Ascending aorta (tissue), 2 donors: ENCODE data around the gene UBAP2L. TPM values are rescaled to one million over a fixed set of nuclear protein-coding genes. Genes with fewer than 3 reads are reported as not detected.
"Not testable (repeated sequence)": the region's sequence is repeated elsewhere in the genome, so short reads cannot be mapped to it uniquely, and the experiment has no call there.

Experiments used
- DNase-seq, 2 donors: peaks; one replicate each; pipeline ENCODE4 v3.0.0-alpha.2; 2019; ENCODE audit warnings: low spot score in 2 of 2
- H3K27ac ChIP-seq, 2 donors: fragments of 200-600 bp; sonication (generic); one replicate each; pipeline ENCODE4 v1.5.1; 2016 to 2017; ENCODE audit warnings: mild to moderate bottlenecking in 1 of 2
- H3K27me3 ChIP-seq: fragments of 200-600 bp; sonication (generic); one replicate; pipeline ENCODE4 v1.5.1; 2017
- H3K36me3 ChIP-seq, 2 donors: fragments of 200-600 bp; sonication (generic); one replicate each; pipeline ENCODE4 v1.5.1; 2016
- H3K4me1 ChIP-seq, 2 donors: fragments of 200-600 bp; sonication (generic); one replicate each; pipeline ENCODE4 v1.5.1; 2016 to 2017; ENCODE audit warnings: mild to moderate bottlenecking in 1 of 2
- H3K4me3 ChIP-seq, 2 donors: fragments of 200-600 bp; sonication (generic); one replicate each; pipeline ENCODE4 v1.5.1; 2016 to 2017; ENCODE audit warnings: mild to moderate bottlenecking in 1 of 2
- H3K9me3 ChIP-seq, 2 donors: fragments of 200-600 bp; sonication (generic); one replicate each; pipeline ENCODE4 v1.5.1; 2016
- intact Hi-C: fragments of 100-400 bp; cut with DNase I; formaldehyde crosslinking; loops from one replicate; pipeline ENCODE4 v1.15.1; 2023
- total RNA-seq: library from RNA; depleted of rRNA; stranded (reverse); fragments of >200 nt; gene quantifications from one replicate; pipeline ENCODE4 v1.1.0, GENCODE V29; 2016
- TF ChIP-seq, protein P1 (sequence below), 3 experiments: fragments of 200-600 bp in 2 of 3; fragments of 450-650 bp in 1 of 3; sonication (generic) in 2 of 3; IDR thresholded peaks; one replicate each; pipeline ENCODE4 v1.5.1; 2016 to 2019; ENCODE audit warnings: antibody characterized with exemption in 3 of 3, mild to moderate bottlenecking in 1 of 3, moderate library complexity in 1 of 3

The UBAP2L gene
- total RNA-seq, 1 donor from 2014 or later, result 67.8 TPM

DNA sequence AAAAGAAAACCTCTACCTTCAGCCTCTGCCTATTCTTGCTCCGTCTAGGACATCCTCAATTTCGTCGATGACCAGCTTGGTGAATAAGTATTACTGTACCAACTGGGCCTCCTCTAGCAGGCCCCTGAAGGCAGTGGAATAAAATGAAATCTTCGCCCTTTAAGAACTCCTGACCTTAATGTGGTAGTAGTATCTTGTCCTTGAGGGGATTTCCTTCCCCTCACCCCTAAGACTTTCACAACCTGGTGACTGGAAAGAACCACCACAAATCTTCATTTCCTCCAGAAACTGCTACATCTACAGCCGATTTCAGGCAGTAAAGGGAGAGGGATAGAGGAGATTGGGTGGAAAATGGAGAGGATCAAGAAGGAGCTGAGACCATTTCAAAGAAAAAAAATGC, 50.1 kb downstream of the UBAP2L start:
- Histone ChIP-seq H3K4me1 (peaks cover 0 to 5% of the 10 kb centered on the region in 2 donors), H3K27ac (no peak overlapping the region), H3K27me3 (no peaks in the 10 kb centered on the region), H3K36me3 (peaks cover 49 to 50% of the 10 kb centered on the region in 2 donors), H3K4me3 (no peak overlapping the region), H3K9me3 (no peaks in the 10 kb centered on the region)
- no peak for DNase-seq
- TF ChIP-seq, protein P1, sequence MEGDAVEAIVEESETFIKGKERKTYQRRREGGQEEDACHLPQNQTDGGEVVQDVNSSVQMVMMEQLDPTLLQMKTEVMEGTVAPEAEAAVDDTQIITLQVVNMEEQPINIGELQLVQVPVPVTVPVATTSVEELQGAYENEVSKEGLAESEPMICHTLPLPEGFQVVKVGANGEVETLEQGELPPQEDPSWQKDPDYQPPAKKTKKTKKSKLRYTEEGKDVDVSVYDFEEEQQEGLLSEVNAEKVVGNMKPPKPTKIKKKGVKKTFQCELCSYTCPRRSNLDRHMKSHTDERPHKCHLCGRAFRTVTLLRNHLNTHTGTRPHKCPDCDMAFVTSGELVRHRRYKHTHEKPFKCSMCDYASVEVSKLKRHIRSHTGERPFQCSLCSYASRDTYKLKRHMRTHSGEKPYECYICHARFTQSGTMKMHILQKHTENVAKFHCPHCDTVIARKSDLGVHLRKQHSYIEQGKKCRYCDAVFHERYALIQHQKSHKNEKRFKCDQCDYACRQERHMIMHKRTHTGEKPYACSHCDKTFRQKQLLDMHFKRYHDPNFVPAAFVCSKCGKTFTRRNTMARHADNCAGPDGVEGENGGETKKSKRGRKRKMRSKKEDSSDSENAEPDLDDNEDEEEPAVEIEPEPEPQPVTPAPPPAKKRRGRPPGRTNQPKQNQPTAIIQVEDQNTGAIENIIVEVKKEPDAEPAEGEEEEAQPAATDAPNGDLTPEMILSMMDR (IDR thresholded peaks at IDR 0.05), result no peak
- intact Hi-C loops, result loop anchor here (5.0 kb wide), 1 partner anchor 89 kb away; no protein-coding TSS in a partner anchor

DNA sequence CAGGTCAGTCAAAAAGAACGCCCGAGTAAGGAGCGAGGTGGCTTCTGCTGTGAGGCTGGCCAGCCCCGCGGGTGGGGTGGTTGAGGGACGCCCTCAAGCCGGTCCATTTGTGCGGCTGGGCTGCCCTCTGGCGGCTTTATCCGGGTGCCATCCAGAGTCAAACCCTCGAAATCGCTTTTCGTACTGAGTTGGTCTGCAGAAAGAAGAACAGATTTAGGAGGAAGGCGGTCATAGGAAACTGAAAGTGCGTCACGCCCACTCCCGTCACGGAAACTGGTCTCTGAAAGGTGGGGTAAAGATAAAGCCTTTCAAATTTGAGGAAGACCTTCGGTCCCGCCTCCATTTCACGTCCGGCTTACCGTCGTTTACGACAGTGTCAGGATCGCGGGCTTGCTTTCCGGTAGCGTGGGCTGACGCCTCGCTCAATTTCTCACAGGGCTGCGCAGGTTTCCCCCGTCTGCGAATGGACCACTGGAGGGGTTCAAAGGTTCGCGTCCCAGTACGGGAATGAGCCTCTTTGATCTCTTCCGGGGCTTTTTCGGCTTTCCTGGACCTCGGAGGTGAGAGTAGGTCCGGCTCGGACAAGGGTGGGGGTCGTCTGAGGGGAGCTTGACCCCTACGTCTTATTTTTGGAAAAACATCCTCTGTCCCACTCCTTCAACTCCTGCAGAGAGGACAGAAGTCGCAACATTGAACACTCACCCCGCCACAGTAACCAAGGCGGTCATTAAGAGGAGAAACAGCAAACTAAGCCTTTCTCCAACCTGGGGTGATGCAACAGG, 51.7 kb downstream of the UBAP2L start, which contains the start of gene HAX1:
HAX1 (plus strand) TSS at position 413 of the 782 bp plus-strand sequence; CDS start at position 508, 95 bp downstream.
- peaks cover 0 to 5% of the 10 kb centered on the region in 2 donors for H3K4me1 ChIP-seq
- intact Hi-C loops, result loop anchor here (1.0 to 5.0 kb wide), 8 partner anchors 52 to 326 kb away; partner anchors contain the start of genes DENND4B, RPS27, UBAP2L and UBE2Q1
- peak within 1 kb of the TSS; percentile 81 to 96 for H3K27ac ChIP-seq
- no peaks in the 10 kb centered on the region for H3K27me3 ChIP-seq
- peak; percentile 87 to 97 for DNase-seq
- TF ChIP-seq, protein P1 (IDR thresholded peaks at IDR 0.05), result peak; percentile 75 to 90 (median 89)
- H3K36me3 ChIP-seq, result peaks cover 44 to 45% of the 10 kb centered on the region in 2 donors
- H3K4me3 ChIP-seq, result peak within 1 kb of the TSS; percentile 75 to 97
- H3K9me3 ChIP-seq, result no peaks in the 10 kb centered on the region

GRCh38 chr1:154272999-154273563, 52.3 kb downstream of the UBAP2L start:
- H3K36me3 ChIP-seq, result peaks cover 42 to 44% of the 10 kb centered on the region in 2 donors
- H3K4me1 ChIP-seq, result peaks cover 0 to 5% of the 10 kb centered on the region in 2 donors
- peak overlapping the region; percentile 75 to 97 for H3K4me3 ChIP-seq
- TF ChIP-seq, protein P1 (IDR thresholded peaks at IDR 0.05), result no peak
- DNase-seq, result no peak
- H3K27ac ChIP-seq, result peak overlapping the region; percentile 81 to 96
- no peaks in the 10 kb centered on the region for H3K27me3 ChIP-seq
- H3K9me3 ChIP-seq, result no peaks in the 10 kb centered on the region
- intact Hi-C loops, result loop anchor here (1.0 to 5.0 kb wide), 8 partner anchors 51 to 327 kb away; partner anchors contain the start of genes DENND4B, RPS27, UBAP2L and UBE2Q1

- peaks cover 0 to 5% of the 10 kb centered on the region in 2 donors for H3K4me1 ChIP-seq
- H3K4me3 ChIP-seq, result no peak overlapping the region
- H3K27ac ChIP-seq, result no peak overlapping the region
- DNase-seq, result no peak
- no peaks in the 10 kb centered on the region for H3K27me3 ChIP-seq
- H3K36me3 ChIP-seq, result peaks cover 13 to 21% of the 10 kb centered on the region in 2 donors
- TF ChIP-seq, protein P1 (IDR thresholded peaks at IDR 0.05), result peak in 1 of 3 experiments; percentile 11
- intact Hi-C loops, result no loop called here
- no peaks in the 10 kb centered on the region for H3K9me3 ChIP-seq
These were observed 56.0 kb downstream of the UBAP2L start for GRCh38 chr1:154276797-154277196.

- H3K36me3 ChIP-seq, H3K4me3 ChIP-seq, H3K4me1 ChIP-seq, H3K9me3 ChIP-seq, H3K27me3 ChIP-seq, intact Hi-C loops, H3K27ac ChIP-seq, DNase-seq: not testable (repeated sequence)
These were observed 66.8 kb downstream of the UBAP2L start for GRCh38 chr1:154287591-154287990.

GRCh38 chr1:154288661-154289060, 67.9 kb downstream of the UBAP2L start:
- H3K27ac ChIP-seq, result no peak overlapping the region
- no peaks in the 10 kb centered on the region for H3K36me3 ChIP-seq
- TF ChIP-seq, protein P1 (IDR thresholded peaks at IDR 0.05), result no peak
- H3K27me3 ChIP-seq, result no peaks in the 10 kb centered on the region
- intact Hi-C loops, result no loop called here
- H3K9me3 ChIP-seq, result no peaks in the 10 kb centered on the region
- H3K4me1 ChIP-seq, result no peaks in the 10 kb centered on the region
- DNase-seq, result no peak
- no peak overlapping the region for H3K4me3 ChIP-seq
